H1 (cell line): ENCODE results near the gene MNAT1. TPM values are rescaled to one million over a fixed set of nuclear protein-coding genes. Genes with fewer than 3 reads are reported as not detected.

Source experiments
- CTCF ChIA-PET: fragments of 300-600 bp; sonication (Branson Sonifier 250); formaldehyde crosslinking; loops from one replicate; lab custom pipeline; 2021; ENCODE audit not compliant: partially characterized antibody; lab: Charles Lee
- POLR2A ChIA-PET: fragments of 300-600 bp; sonication (Branson Sonifier 250); formaldehyde crosslinking; loops from one replicate; lab custom pipeline; 2021; ENCODE audit warnings: inconsistent platforms; ENCODE audit not compliant: partially characterized antibody; lab: Charles Lee
- DNase-seq, 2 experiments: peaks; one replicate each; pipeline versions ENCODE4 v3.0.0 to v3.0.0-alpha.2; 2010 to 2022; ENCODE audit warnings: low spot score in 2 of 2, low read depth in 1 of 2, mixed read lengths in 1 of 2
- FAIRE-seq: peaks from 2 replicates; lab custom pipeline; 2011; peaks lifted over from hg19 to GRCh38; lab: Jason Lieb, UNC
- H2AFZ ChIP-seq: 2 replicates; pipeline ENCODE4 v1.8.1; 2012; ENCODE audit warnings: low read length, inconsistent platforms
- H2AK5ac ChIP-seq: 2 replicates; pipeline ENCODE4 v1.6.1; 2013; ENCODE audit warnings: low read depth, low read length
- H2BK120ac ChIP-seq: replicated peaks from 2 replicates; pipeline ENCODE3; 2013; ENCODE audit warnings: low read depth, low read length, inconsistent platforms
- H2BK12ac ChIP-seq: 2 replicates; pipeline ENCODE4 v1.6.1; 2013; ENCODE audit warnings: low read depth, low read length
- H2BK15ac ChIP-seq: 2 replicates; pipeline ENCODE4 v1.6.1; 2013; ENCODE audit warnings: low read length
- H2BK20ac ChIP-seq: 2 replicates; pipeline ENCODE4 v1.6.1; 2013; ENCODE audit warnings: low read length
- H2BK5ac ChIP-seq: 2 replicates; pipeline ENCODE4 v1.6.1; 2013; ENCODE audit warnings: low read depth, low read length
- H3K14ac ChIP-seq: 2 replicates; pipeline ENCODE4 v1.6.1; 2013; ENCODE audit warnings: inconsistent platforms; ENCODE audit not compliant: insufficient read length
- H3K18ac ChIP-seq: 2 replicates; pipeline ENCODE4 v1.6.1; 2013; ENCODE audit warnings: low read length; ENCODE audit errors: extremely low read depth
- H3K23ac ChIP-seq: 2 replicates; pipeline ENCODE4 v1.6.1; 2013; ENCODE audit warnings: inconsistent platforms; ENCODE audit not compliant: insufficient read length
- H3K23me2 ChIP-seq: 2 replicates; pipeline ENCODE4 v1.6.1; 2013; ENCODE audit warnings: low read depth, low read length
- H3K27ac ChIP-seq: 2 replicates; pipeline ENCODE4 v1.6.1; 2011; ENCODE audit warnings: low read depth, low read length, inconsistent platforms
- H3K27me3 ChIP-seq, 4 experiments: replicated peaks in 1 of 4; 1 replicate in 1 of 4; 2 replicates in 3 of 4; pipeline versions ENCODE4 v1.6.1 to v1.8.1; 2011 to 2013; ENCODE audit warnings: low read length in 3 of 4, mild to moderate bottlenecking in 3 of 4, inconsistent platforms in 2 of 4, mixed read lengths in 2 of 4, moderate library complexity in 1 of 4; ENCODE audit not compliant: control insufficient read depth in 3 of 4, insufficient read depth in 3 of 4; ENCODE audit errors: extremely low read depth in 1 of 4
- H3K36me3 ChIP-seq, 4 experiments: 2 replicates each; pipeline versions ENCODE4 v1.6.1 to v1.8.1; 2011 to 2013; ENCODE audit warnings: mild to moderate bottlenecking in 4 of 4, low read length in 3 of 4, moderate library complexity in 2 of 4, control low read depth in 1 of 4, inconsistent platforms in 1 of 4; ENCODE audit not compliant: insufficient read depth in 4 of 4, control insufficient read depth in 2 of 4
- H3K4ac ChIP-seq: replicated peaks from 2 replicates; pipeline ENCODE3; 2013; ENCODE audit warnings: low read length, low read depth, mixed read lengths, inconsistent platforms; ENCODE audit not compliant: insufficient read length
- H3K4me1 ChIP-seq, 4 experiments: replicated peaks in 1 of 4; 1 replicate in 1 of 4; 2 replicates in 3 of 4; pipeline versions ENCODE4 v1.6.1 to v1.8.1; 2011 to 2013; ENCODE audit warnings: low read length in 3 of 4, inconsistent platforms in 2 of 4, mixed read lengths in 1 of 4; ENCODE audit not compliant: insufficient read depth in 4 of 4, control insufficient read depth in 3 of 4
- H3K4me2 ChIP-seq, 2 experiments: 2 replicates each; pipeline versions ENCODE4 v1.6.1 to v1.8.1; 2011 to 2013; ENCODE audit warnings: low read depth in 2 of 2, low read length in 2 of 2, control low read depth in 1 of 2, inconsistent platforms in 1 of 2, mild to moderate bottlenecking in 1 of 2; ENCODE audit not compliant: insufficient read depth in 1 of 2
- H3K4me3 ChIP-seq, 4 experiments: fragments of 200-600, 300-600 bp in 1 of 4; sonication (generic), shearing (Covaris generic), sonication (Bioruptor Twin) in 1 of 4; 2 replicates each; pipeline versions ENCODE4 v1.5.1 to v1.8.1; 2011 to 2016; ENCODE audit warnings: low read length in 4 of 4, low read depth in 3 of 4, control low read depth in 2 of 4, inconsistent platforms in 2 of 4, mild to moderate bottlenecking in 2 of 4, mixed read lengths in 1 of 4, moderate library complexity in 1 of 4; ENCODE audit not compliant: insufficient read depth in 2 of 4; ENCODE audit errors: extremely low read depth in 1 of 4
- H3K56ac ChIP-seq: replicated peaks from 2 replicates; pipeline ENCODE3; 2013; ENCODE audit warnings: low read depth, mild to moderate bottlenecking, mixed read lengths, low read length, inconsistent platforms; ENCODE audit not compliant: insufficient read length
- H3K79me1 ChIP-seq: 2 replicates; pipeline ENCODE4 v1.6.1; 2013; ENCODE audit warnings: low read depth, low read length, control low read depth
- H3K79me2 ChIP-seq, 2 experiments: 2 replicates each; pipeline versions ENCODE4 v1.6.1 to v1.8.1; 2012 to 2013; ENCODE audit warnings: low read length in 2 of 2, mild to moderate bottlenecking in 2 of 2, inconsistent platforms in 1 of 2; ENCODE audit not compliant: insufficient read depth in 2 of 2, control insufficient read depth in 1 of 2
- H3K9ac ChIP-seq, 4 experiments: replicated peaks in 1 of 4; 1 replicate in 1 of 4; 2 replicates in 3 of 4; pipeline versions ENCODE4 v1.6.1 to v1.8.1; 2011 to 2013; ENCODE audit warnings: low read depth in 3 of 4, low read length in 3 of 4, control low read depth in 2 of 4, mild to moderate bottlenecking in 2 of 4, moderate library complexity in 2 of 4, inconsistent platforms in 1 of 4; ENCODE audit errors: extremely low read depth in 1 of 4
- H3K9me3 ChIP-seq, 2 experiments: 2 replicates each; pipeline versions ENCODE4 v1.6.1 to v1.8.1; 2012 to 2013; ENCODE audit warnings: mild to moderate bottlenecking in 2 of 2, moderate library complexity in 2 of 2, control low read depth in 1 of 2, inconsistent platforms in 1 of 2, low read depth in 1 of 2, low read length in 1 of 2, mixed read lengths in 1 of 2; ENCODE audit not compliant: insufficient read depth in 2 of 2
- H4K20me1 ChIP-seq, 2 experiments: replicated peaks in 1 of 2; 2 replicates each; pipeline versions ENCODE3 to v1.8.1; 2011 to 2013; ENCODE audit warnings: inconsistent platforms in 2 of 2, low read length in 2 of 2, mild to moderate bottlenecking in 1 of 2; ENCODE audit not compliant: insufficient read depth in 2 of 2, control insufficient read depth in 1 of 2
- H4K5ac ChIP-seq: 2 replicates; pipeline ENCODE4 v1.6.1; 2013; ENCODE audit warnings: low read length, low read depth, mixed read lengths, inconsistent platforms; ENCODE audit not compliant: insufficient read length
- H4K8ac ChIP-seq: 2 replicates; pipeline ENCODE4 v1.8.0; 2013; ENCODE audit warnings: mild to moderate bottlenecking, moderate library complexity, low read length, inconsistent platforms; ENCODE audit not compliant: insufficient read depth; ENCODE audit errors: extremely low read depth
- H4K91ac ChIP-seq: replicated peaks from 2 replicates; pipeline ENCODE3; 2013; ENCODE audit warnings: low read length, mixed read lengths, inconsistent platforms; ENCODE audit not compliant: insufficient read length
- CREB1 ChIP-seq: IDR thresholded peaks from 2 replicates; pipeline ENCODE4 v1.6.1; 2012; ENCODE audit warnings: inconsistent platforms
- JUND ChIP-seq: IDR thresholded peaks from 2 replicates; pipeline ENCODE4 v1.6.1; 2011; ENCODE audit warnings: mild to moderate bottlenecking, improper control_type of control experiment, low read length
- KDM5A ChIP-seq: fragments of 200-600 bp; IDR thresholded peaks from 2 replicates; pipeline ENCODE4 v1.7.1; 2012; ENCODE audit warnings: mild to moderate bottlenecking, low read length, inconsistent platforms, mixed read lengths
- NANOG ChIP-seq: IDR thresholded peaks from 2 replicates; pipeline ENCODE4 v1.6.1; 2011; ENCODE audit warnings: low read length, low read depth, mild to moderate bottlenecking, inconsistent platforms; ENCODE audit not compliant: insufficient read depth, poor library complexity, severe bottlenecking
- RBBP5 ChIP-seq: IDR thresholded peaks from 2 replicates; pipeline ENCODE4 v1.7.1; 2012; ENCODE audit warnings: low read depth, mild to moderate bottlenecking, inconsistent platforms, low read length, moderate library complexity, borderline replicate concordance
- TCF12 ChIP-seq: IDR thresholded peaks from 2 replicates; pipeline ENCODE4 v1.6.1; 2011; ENCODE audit warnings: low read depth, mild to moderate bottlenecking, low read length
- WGBS, 2 experiments: shearing (Covaris generic) in 1 of 2; methylation state at CpG; one replicate each; pipeline versions ENCODE4 v1.1.6 to v1.1.7; 2013 to 2015; ENCODE audit warnings: low lambda C conversion rate in 2 of 2, mixed read lengths in 2 of 2, inconsistent platforms in 1 of 2, low coverage in 1 of 2, missing lambda C conversion rate in 1 of 2; ENCODE audit not compliant: insufficient replicate concordance in 2 of 2, insufficient coverage in 1 of 2, insufficient read length in 1 of 2; ENCODE audit errors: extremely low coverage in 1 of 2, missing lambda C conversion rate in 1 of 2; 5-methylcytosine and 5-hydroxymethylcytosine counted together
- polyA plus RNA-seq, 7 experiments: library from polyadenylated mRNA; depleted of rRNA in 3 of 7; stranded (reverse) in 5 of 7; unstranded in 2 of 7; fragments of >200 nt in 5 of 7; fragments of 200-250 nt in 2 of 7; gene quantifications; 1 replicate in 5 of 7; 2 replicates in 1 of 7; 4 replicates in 1 of 7; pipeline versions ENCODE4 v1.2.1 to v1.2.3, GENCODE V29; 2011 to 2013; ENCODE audit warnings: missing spikeins in 2 of 7, mixed read lengths in 2 of 7
- total RNA-seq: library from RNA; stranded (reverse); fragmentation: NEBNext Ultra II Directional; extraction: Animal tissue kit (Norgen Biotek cat#: 25700); gene quantifications from 2 replicates; pipeline ENCODE4 v1.2.1, GENCODE V29; 2021

MNAT1 gene
- total and polyA plus RNA-seq, 2 of the 8 experiments (the other 6 are each of a cell fraction or from before 2014, with no cell fraction given), result 34.7 to 52.1 TPM

DNA sequence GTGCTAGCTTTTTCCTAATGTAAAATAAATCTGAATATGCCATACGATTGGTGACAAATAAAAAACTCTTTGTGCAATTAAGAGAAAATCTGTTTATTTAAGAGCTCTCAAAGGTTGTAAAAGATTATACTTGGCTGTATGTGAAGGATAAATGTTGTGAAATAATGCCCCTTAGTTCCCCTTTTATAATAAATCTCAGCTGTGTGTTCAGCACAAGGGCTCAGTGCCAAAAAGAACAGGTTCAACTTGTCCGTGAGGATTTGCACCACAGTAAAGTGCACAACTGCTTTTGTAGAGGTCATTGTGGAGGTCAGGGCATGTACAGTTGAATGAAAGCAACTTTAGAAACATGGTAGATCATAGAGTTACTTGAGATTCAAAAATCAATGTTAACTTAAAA is 127.7 kb downstream of the MNAT1 start:
- H3K79me2 ChIP-seq, result no peaks in the 10 kb centered on the region
- no peak overlapping the region for H2BK5ac ChIP-seq
- H4K5ac ChIP-seq, result no peak overlapping the region
- H3K18ac ChIP-seq, result no peak overlapping the region
- H3K4me1 ChIP-seq, result no peaks in the 10 kb centered on the region
- no peaks in the 10 kb centered on the region for H3K9me3 ChIP-seq
- POLR2A ChIA-PET, result no interaction called here
- no peak overlapping the region for H3K14ac ChIP-seq
- H2AFZ ChIP-seq, result no peak overlapping the region
- no peaks in the 10 kb centered on the region; the same call in 1 of the 2 replicates for H3K23me2 ChIP-seq
- TF ChIP-seq KDM5A (no peak), CREB1 (no peak), JUND (no peak), RBBP5 (no peak), TCF12 (no peak), NANOG (no peak)
- no peak overlapping the region for H2BK15ac ChIP-seq
- 81% methylated on average over 2 of the region's 2 CpGs; no CpG with 5 or more reads in 1 of the 2 experiments for WGBS, 2 experiments
- H2AK5ac ChIP-seq, result no peak overlapping the region
- no peak overlapping the region for H3K27ac ChIP-seq
- no peak overlapping the region for H2BK120ac ChIP-seq
- no peak overlapping the region for H2BK20ac ChIP-seq
- H3K4me3 ChIP-seq, result no peak overlapping the region
- CTCF ChIA-PET, result no interaction called here
- no peaks in the 10 kb centered on the region for H3K27me3 ChIP-seq
- no peak for DNase-seq
- no peaks in the 10 kb centered on the region for H3K79me1 ChIP-seq
- FAIRE-seq, result no peak
- no peak overlapping the region for H3K56ac ChIP-seq
- no peak overlapping the region for H3K4ac ChIP-seq
- no peak overlapping the region for H3K23ac ChIP-seq
- H4K8ac ChIP-seq, result no peak overlapping the region
- no peak overlapping the region for H2BK12ac ChIP-seq
- H3K36me3 ChIP-seq, result no peaks in the 10 kb centered on the region
- no peaks in the 10 kb centered on the region for H4K20me1 ChIP-seq
- H3K9ac ChIP-seq, result no peak overlapping the region
- no peak overlapping the region for H4K91ac ChIP-seq
- no peak overlapping the region for H3K4me2 ChIP-seq
